Breast epithelium (tissue), 3 donors: ENCODE measurements around the gene TBC1D9B.

Experiments used
- CTCF ChIP-seq, 3 donors: fragments of 450-650 bp; IDR thresholded peaks; one replicate each; pipeline ENCODE4 v1.5.1; 2016 to 2017; ENCODE audit warnings: antibody characterized with exemption in 3 of 3, mild to moderate bottlenecking in 3 of 3, moderate library complexity in 3 of 3
- POLR2AphosphoS5 ChIP-seq, 3 donors: sonication (generic); formaldehyde crosslinking; IDR thresholded peaks; one replicate each; pipeline ENCODE4 v1.6.1; 2017; ENCODE audit warnings: antibody characterized with exemption in 3 of 3

GRCh38 chr5:179880066-179880650 lies 27.5 kb downstream of the TBC1D9B start:
- TF ChIP-seq CTCF (IDR thresholded peaks at IDR 0.05) (no peak), POLR2AphosphoS5 (IDR thresholded peaks at IDR 0.05) (no peak)
